WI38 (cell line): ENCODE measurements around the gene PPP1R12A.

Experiments
- H3K4me3 ChIP-seq: 2 replicates; pipeline ENCODE4 v1.5.1; 2011; ENCODE audit warnings: low read depth, mild to moderate bottlenecking, control low read depth, low read length
- CTCF ChIP-seq: IDR thresholded peaks from 2 replicates; pipeline ENCODE4 v1.5.1; 2012; ENCODE audit warnings: low read depth, mild to moderate bottlenecking, control low read depth, low read length

The PPP1R12A gene

GRCh38 chr12:79895071-79895470 lies 39.8 kb downstream of the PPP1R12A start:
- H3K4me3 ChIP-seq, result no peak overlapping the region
- no peak for TF ChIP-seq CTCF

- TF ChIP-seq CTCF, result no peak
Observed at GRCh38 chr12:79891506-79892162, 43.3 kb downstream of the PPP1R12A start.

GRCh38 chr12:79887890-79888289 lies 47.0 kb downstream of the PPP1R12A start:
- TF ChIP-seq CTCF, result no peak
- no peak overlapping the region for H3K4me3 ChIP-seq

More at GRCh38 chr12:79891506-79892162, 43.3 kb downstream of the PPP1R12A start:
- H3K4me3 ChIP-seq, result no peak overlapping the region

- TF ChIP-seq CTCF, result peak; percentile 25; the same call in 1 of the 2 replicates
- H3K4me3 ChIP-seq, result no peak overlapping the region
Observed at GRCh38 chr12:79886917-79887519, 47.9 kb downstream of the PPP1R12A start.

GRCh38 chr12:79885911-79886490 lies 48.9 kb downstream of the PPP1R12A start:
- no peak for TF ChIP-seq CTCF
- no peak overlapping the region for H3K4me3 ChIP-seq

GRCh38 chr12:79884401-79885006 lies 50.4 kb downstream of the PPP1R12A start:
- no peak overlapping the region for H3K4me3 ChIP-seq
- TF ChIP-seq CTCF, result no peak

- no peak overlapping the region for H3K4me3 ChIP-seq
- TF ChIP-seq CTCF, result no peak
Observed at GRCh38 chr12:79883216-79883615, 51.7 kb downstream of the PPP1R12A start.
